ENCODE results near the gene CISH.

- TF ChIP-seq, protein P1, sequence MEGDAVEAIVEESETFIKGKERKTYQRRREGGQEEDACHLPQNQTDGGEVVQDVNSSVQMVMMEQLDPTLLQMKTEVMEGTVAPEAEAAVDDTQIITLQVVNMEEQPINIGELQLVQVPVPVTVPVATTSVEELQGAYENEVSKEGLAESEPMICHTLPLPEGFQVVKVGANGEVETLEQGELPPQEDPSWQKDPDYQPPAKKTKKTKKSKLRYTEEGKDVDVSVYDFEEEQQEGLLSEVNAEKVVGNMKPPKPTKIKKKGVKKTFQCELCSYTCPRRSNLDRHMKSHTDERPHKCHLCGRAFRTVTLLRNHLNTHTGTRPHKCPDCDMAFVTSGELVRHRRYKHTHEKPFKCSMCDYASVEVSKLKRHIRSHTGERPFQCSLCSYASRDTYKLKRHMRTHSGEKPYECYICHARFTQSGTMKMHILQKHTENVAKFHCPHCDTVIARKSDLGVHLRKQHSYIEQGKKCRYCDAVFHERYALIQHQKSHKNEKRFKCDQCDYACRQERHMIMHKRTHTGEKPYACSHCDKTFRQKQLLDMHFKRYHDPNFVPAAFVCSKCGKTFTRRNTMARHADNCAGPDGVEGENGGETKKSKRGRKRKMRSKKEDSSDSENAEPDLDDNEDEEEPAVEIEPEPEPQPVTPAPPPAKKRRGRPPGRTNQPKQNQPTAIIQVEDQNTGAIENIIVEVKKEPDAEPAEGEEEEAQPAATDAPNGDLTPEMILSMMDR (IDR thresholded peaks at IDR 0.05; ENCODE audit: low read depth, low read length) = no peak
- TF ChIP-seq POLR2A (IDR thresholded peaks at IDR 0.05; ENCODE audit: extremely low read depth, insufficient read length) = no peak
- TF ChIP-seq, protein P2, sequence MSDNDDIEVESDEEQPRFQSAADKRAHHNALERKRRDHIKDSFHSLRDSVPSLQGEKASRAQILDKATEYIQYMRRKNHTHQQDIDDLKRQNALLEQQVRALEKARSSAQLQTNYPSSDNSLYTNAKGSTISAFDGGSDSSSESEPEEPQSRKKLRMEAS (IDR thresholded peaks at IDR 0.05; ENCODE audit: low read depth, low read length) = no peak
These were observed 12.4 kb downstream of the CISH start for GRCh38 chr3:50599115-50599715.

Data from NB4 (cell line).